GM13977 (cell line): ENCODE data around the gene NUAK1.

ENCODE experiments used
- DNase-seq: peaks from one replicate; pipeline ENCODE4 v3.0.0; 2012; ENCODE audit warnings: low spot score
- CTCF ChIP-seq: IDR thresholded peaks from 2 replicates; pipeline ENCODE4 v1.5.1; 2012; ENCODE audit warnings: mild to moderate bottlenecking, control low read depth; ENCODE audit not compliant: insufficient read depth; ENCODE audit errors: extremely low read depth, missing control alignments
- in situ Hi-C: fragments of 300-500 bp; cut with MboI; formaldehyde crosslinking; loops from one replicate; pipeline ENCODE4 v1.12.0; 2022; ENCODE audit warnings: low sequenced_read_pairs, low pct_unique_long_range_greater_than_20kb, mixed read lengths, inconsistent platforms; ENCODE audit not compliant: unreplicated experiment

NUAK1 gene

DNA sequence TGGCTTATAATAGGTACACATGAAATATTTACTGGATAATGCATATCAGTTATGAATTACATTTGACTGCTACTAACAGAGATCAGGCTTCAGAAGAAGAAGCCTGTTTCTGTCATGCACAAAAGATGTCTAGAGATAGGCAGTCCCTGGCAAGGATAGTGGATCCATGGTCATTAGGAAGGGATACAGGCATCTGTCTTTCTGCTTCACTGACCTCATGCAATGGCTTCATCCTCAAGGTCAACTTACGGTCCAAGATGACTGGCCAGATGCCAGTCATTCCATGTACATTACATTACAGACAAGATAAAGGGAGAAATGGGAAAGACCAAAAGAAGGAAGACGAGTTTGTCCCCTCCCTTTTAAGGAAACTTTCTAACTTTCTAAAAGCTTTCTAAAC, 94.0 kb downstream of the NUAK1 start:
- no peak for DNase-seq
- TF ChIP-seq CTCF = no peak
- in situ Hi-C loops = no loop called here

GRCh38 chr12:106042037-106042436, 96.7 kb downstream of the NUAK1 start:
- DNase-seq = no peak
- in situ Hi-C loops = no loop called here
- no peak for TF ChIP-seq CTCF

GRCh38 chr12:106040521-106040920, 98.2 kb downstream of the NUAK1 start:
- no peak for DNase-seq
- in situ Hi-C loops = no loop called here
- no peak for TF ChIP-seq CTCF

- in situ Hi-C loops = no loop called here
Measured at GRCh38 chr12:106039646-106040404, 98.9 kb downstream of the NUAK1 start.

GRCh38 chr12:106039242-106039641, 99.5 kb downstream of the NUAK1 start:
- TF ChIP-seq CTCF = no peak
- no peak for DNase-seq
- in situ Hi-C loops = no loop called here

More at GRCh38 chr12:106039646-106040404, 98.9 kb downstream of the NUAK1 start:
- TF ChIP-seq CTCF = no peak
- no peak for DNase-seq

- no peak for DNase-seq
- no peak for TF ChIP-seq CTCF
- in situ Hi-C loops = no loop called here
Measured at GRCh38 chr12:106037524-106038298, 101.0 kb downstream of the NUAK1 start.
